Kidney (tissue), 14 donors: ENCODE results near the gene ARX. TPM values are rescaled to one million over a fixed set of nuclear protein-coding genes. Genes with fewer than 3 reads are reported as not detected.

Experiments used
- DNase-seq, 5 donors: peaks; one replicate each; pipeline ENCODE4 v3.0.0-alpha.2; 2013 to 2020
- FAIRE-seq: peaks from 2 replicates; lab custom pipeline; 2012; peaks lifted over from hg19 to GRCh38; lab: Jason Lieb, UNC
- H3K27ac ChIP-seq, 2 donors: one replicate each; pipeline ENCODE4 v1.7.0; 2013; ENCODE audit warnings: low read depth in 2 of 2, low read length in 2 of 2, inconsistent platforms in 1 of 2
- H3K27me3 ChIP-seq: one replicate; pipeline ENCODE4 v1.7.1; 2013; ENCODE audit warnings: low read length, inconsistent platforms; ENCODE audit not compliant: control insufficient read depth, insufficient read depth
- H3K36me3 ChIP-seq, 3 donors: one replicate each; pipeline versions ENCODE4 v1.7.0 to v1.7.1; 2013; ENCODE audit warnings: low read length in 3 of 3, control low read depth in 1 of 3, inconsistent platforms in 1 of 3; ENCODE audit not compliant: insufficient read depth in 3 of 3, control insufficient read depth in 2 of 3
- H3K4me1 ChIP-seq, 3 donors: one replicate each; pipeline versions ENCODE4 v1.7.0 to v1.7.1; 2013; ENCODE audit warnings: low read length in 3 of 3, inconsistent platforms in 1 of 3, low read depth in 1 of 3; ENCODE audit not compliant: control insufficient read depth in 2 of 3, insufficient read depth in 2 of 3
- H3K4me3 ChIP-seq, 3 donors: one replicate each; pipeline versions ENCODE4 v1.7.0 to v1.8.1; 2013; ENCODE audit warnings: low read length in 3 of 3, control low read depth in 1 of 3, inconsistent platforms in 1 of 3
- H3K9ac ChIP-seq, 3 donors: one replicate each; pipeline versions ENCODE4 v1.7.0 to v1.7.1; 2013; ENCODE audit warnings: low read length in 3 of 3, control low read depth in 1 of 3, inconsistent platforms in 1 of 3
- H3K9me3 ChIP-seq, 3 donors: one replicate each; pipeline versions ENCODE4 v1.7.0 to v1.7.1; 2013; ENCODE audit warnings: low read length in 3 of 3, control low read depth in 1 of 3, inconsistent platforms in 1 of 3; ENCODE audit not compliant: control insufficient read depth in 2 of 3, insufficient read depth in 1 of 3
- intact Hi-C: fragments of 100-400 bp; cut with DNase I; formaldehyde crosslinking; loops from one replicate; pipeline ENCODE4 v1.11.1; 2022
- polyA plus RNA-seq: library from polyadenylated mRNA; stranded (reverse); fragments of 350-450 nt; fragmentation: Illumina TruSeq; extraction: RNeasy Lipid Tissue Mini Kit (QIAGEN cat#74804); gene quantifications from one replicate; pipeline ENCODE4 v1.2.3, GENCODE V29; 2014; ENCODE audit warnings: low read depth, low replicate concordance; ENCODE audit not compliant: insufficient read depth
- total RNA-seq: library from RNA; stranded (reverse); fragmentation: NEBNext Ultra II Directional; extraction: Animal tissue kit (Norgen Biotek cat#: 25700); gene quantifications from one replicate; pipeline ENCODE4 v1.2.1, GENCODE V29; 2021
- TF ChIP-seq, protein P1 (sequence below): IDR thresholded peaks from 3 replicates; pipeline ENCODE4 v1.5.1; 2012; ENCODE audit warnings: mild to moderate bottlenecking, moderate library complexity, borderline replicate concordance; ENCODE audit not compliant: insufficient read depth; ENCODE audit errors: extremely low read depth
- donor health status: control.
- donor health status: control.
- donor health status: control.
- donor health status: control.
- donor health status: control.
- donor health status: DM: yes; HTN: yes; CAD: no.
- donor health status: Normal renal cell carcinoma (clear cell type).

ARX gene
- total and polyA plus RNA-seq, 2 donors from 2014 or later, result 0.13 to 0.31 TPM

DNA sequence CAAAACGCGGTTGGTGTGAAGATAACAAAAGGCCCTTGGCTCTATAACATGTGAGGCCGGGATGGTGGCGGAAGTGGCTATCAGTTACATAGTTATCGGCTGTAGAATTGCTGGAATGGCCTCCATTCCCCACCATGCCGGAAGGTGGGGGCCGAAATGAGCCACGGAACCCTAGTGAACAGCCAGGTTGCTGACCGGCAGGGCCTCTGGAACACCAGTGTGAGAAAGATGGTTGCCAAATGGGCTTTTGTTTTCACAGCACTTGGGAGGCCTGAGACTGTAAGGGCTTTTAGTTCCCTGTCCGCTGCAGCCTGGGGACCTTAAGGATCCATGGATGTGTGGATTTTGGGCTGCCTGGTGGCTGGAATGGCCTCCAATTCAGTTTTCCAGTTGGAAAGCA is 23.3 kb upstream of the ARX start:
- Histone ChIP-seq H3K36me3 (no peaks in the 10 kb centered on the region), H3K27me3 (no peaks in the 10 kb centered on the region), H3K27ac (no peak overlapping the region), H3K9me3 (no peaks in the 10 kb centered on the region), H3K9ac (no peak overlapping the region), H3K4me1 (no peaks in the 10 kb centered on the region), H3K4me3 (no peak overlapping the region)
- no peak for DNase-seq
- TF ChIP-seq, protein P1, sequence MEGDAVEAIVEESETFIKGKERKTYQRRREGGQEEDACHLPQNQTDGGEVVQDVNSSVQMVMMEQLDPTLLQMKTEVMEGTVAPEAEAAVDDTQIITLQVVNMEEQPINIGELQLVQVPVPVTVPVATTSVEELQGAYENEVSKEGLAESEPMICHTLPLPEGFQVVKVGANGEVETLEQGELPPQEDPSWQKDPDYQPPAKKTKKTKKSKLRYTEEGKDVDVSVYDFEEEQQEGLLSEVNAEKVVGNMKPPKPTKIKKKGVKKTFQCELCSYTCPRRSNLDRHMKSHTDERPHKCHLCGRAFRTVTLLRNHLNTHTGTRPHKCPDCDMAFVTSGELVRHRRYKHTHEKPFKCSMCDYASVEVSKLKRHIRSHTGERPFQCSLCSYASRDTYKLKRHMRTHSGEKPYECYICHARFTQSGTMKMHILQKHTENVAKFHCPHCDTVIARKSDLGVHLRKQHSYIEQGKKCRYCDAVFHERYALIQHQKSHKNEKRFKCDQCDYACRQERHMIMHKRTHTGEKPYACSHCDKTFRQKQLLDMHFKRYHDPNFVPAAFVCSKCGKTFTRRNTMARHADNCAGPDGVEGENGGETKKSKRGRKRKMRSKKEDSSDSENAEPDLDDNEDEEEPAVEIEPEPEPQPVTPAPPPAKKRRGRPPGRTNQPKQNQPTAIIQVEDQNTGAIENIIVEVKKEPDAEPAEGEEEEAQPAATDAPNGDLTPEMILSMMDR, result no peak
- intact Hi-C loops, result no loop called here
- no peak for FAIRE-seq

DNA sequence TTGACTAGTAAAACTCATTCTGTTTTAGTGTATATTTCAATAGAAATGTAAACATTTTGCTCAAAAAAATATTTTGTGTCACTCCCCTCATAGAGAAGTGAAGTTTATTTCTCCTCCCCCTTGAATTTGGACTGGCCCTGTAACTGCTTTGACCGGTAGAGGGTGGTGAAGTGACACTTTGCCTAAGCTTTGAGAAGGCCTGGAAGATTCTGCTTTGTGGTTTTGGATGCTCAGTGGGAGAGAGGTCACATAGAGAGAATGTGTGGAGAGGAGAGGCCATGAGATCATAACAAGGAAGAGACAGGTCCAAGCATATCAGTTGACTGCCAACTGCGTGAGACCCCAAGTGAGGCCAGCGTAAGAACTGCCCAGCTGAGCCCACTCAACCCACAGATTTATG is 19.1 kb upstream of the ARX start:
- Histone ChIP-seq H3K9ac (no peak overlapping the region), H3K4me3 (no peak overlapping the region), H3K27ac (no peak overlapping the region), H3K27me3 (no peaks in the 10 kb centered on the region), H3K9me3 (no peaks in the 10 kb centered on the region), H3K4me1 (no peaks in the 10 kb centered on the region), H3K36me3 (no peaks in the 10 kb centered on the region)
- DNase-seq (no peak), FAIRE-seq (no peak)
- intact Hi-C loops, result no loop called here
- TF ChIP-seq, protein P1, result no peak

DNA sequence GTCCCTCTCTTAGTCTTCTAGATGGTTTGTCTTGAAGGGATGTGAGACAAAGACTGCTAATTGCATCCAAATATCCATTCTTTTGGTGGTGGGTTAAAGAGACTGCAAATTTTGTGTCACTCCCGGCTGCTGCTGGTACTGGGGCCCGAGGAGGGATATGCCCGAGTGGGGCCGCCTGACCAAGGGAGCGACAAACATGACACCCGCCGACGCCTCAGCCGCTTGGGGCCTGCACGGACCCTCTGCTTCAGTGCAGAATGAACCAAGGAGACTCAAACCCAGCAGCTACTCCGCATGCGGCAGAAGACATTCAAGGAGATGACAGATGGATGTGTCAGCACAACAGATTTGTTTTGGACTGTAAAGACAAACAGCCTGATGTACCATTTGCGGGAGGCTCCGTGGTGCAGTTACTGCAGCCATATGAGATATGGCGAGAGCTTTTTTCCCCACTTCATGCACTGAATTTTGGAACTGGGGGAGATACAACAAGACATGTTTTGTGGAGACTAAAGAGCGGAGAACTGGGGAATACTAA is 13.6 kb upstream of the ARX start:
- TF ChIP-seq, protein P1, result no peak
- peaks cover 12% of the 10 kb centered on the region for H3K27me3 ChIP-seq
- no peaks in the 10 kb centered on the region for H3K4me1 ChIP-seq
- no peak overlapping the region for H3K4me3 ChIP-seq
- no peaks in the 10 kb centered on the region for H3K36me3 ChIP-seq
- FAIRE-seq, result no peak
- no peak overlapping the region for H3K9ac ChIP-seq
- no peak overlapping the region for H3K27ac ChIP-seq
- H3K9me3 ChIP-seq, result no peaks in the 10 kb centered on the region
- no peak for DNase-seq
- intact Hi-C loops, result no loop called here

DNA sequence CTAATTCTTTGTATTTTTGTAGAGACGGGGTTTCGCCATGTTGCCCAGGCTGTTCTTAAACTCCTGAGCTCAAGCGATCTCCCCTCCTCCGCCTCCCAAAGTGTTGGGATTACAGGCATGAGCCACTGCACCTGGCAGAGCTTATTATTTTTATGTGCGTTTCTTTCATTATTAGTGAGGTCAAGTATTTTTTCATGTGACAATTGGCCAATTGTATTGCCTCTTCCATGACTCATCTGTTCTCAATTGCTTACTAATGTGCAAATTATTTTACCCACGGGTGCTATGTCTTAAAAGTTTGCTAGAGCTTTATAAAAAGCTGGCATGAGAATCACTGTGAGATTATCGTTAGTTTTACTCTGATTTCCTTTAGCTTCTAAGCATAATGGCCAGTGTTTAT is 13.0 kb upstream of the ARX start:
- TF ChIP-seq, protein P1, result no peak
- DNase-seq (no peak), FAIRE-seq (no peak)
- no peak overlapping the region for H3K4me3 ChIP-seq
- H3K36me3 ChIP-seq, result no peaks in the 10 kb centered on the region
- no peaks in the 10 kb centered on the region for H3K4me1 ChIP-seq
- H3K9me3 ChIP-seq, result no peaks in the 10 kb centered on the region
- peaks cover 15% of the 10 kb centered on the region for H3K27me3 ChIP-seq
- H3K9ac ChIP-seq, result no peak overlapping the region
- intact Hi-C loops, result no loop called here
- no peak overlapping the region for H3K27ac ChIP-seq
